Stimulated activated naive CD8-positive, alpha-beta T cell treated with anti-CD3 and anti-CD28 coated beads, Interleukin-15, amount 100 ng/mL, for 72 hours (primary cell): ENCODE data around the gene SNRNP70.
"Not testable (repeated sequence)": the region's sequence is repeated elsewhere in the genome, so short reads cannot be mapped to it uniquely, and the experiment has no call there.

Experiments
- ATAC-seq: fragments of 150-1000 bp; cut with Tn5 transposase; 2 replicates; pipeline ENCODE4 v1.10.0; 2021; ENCODE audit warnings: mild to moderate bottlenecking, moderate library complexity
- DNase-seq, 2 donors: peaks; one replicate each; pipeline ENCODE4 v3.0.0; 2021 to 2022
- H3K27ac Mint-ChIP-seq, 2 donors: one replicate each; pipeline ENCODE4 v1.8.0; 2022; ENCODE audit warnings: mild to moderate bottlenecking in 2 of 2, mixed read lengths in 2 of 2, moderate library complexity in 2 of 2
- H3K27me3 Mint-ChIP-seq: one replicate; pipeline ENCODE4 v1.8.0; 2022; ENCODE audit warnings: mixed read lengths
- H3K4me1 Mint-ChIP-seq: one replicate; pipeline ENCODE4 v1.8.0; 2022; ENCODE audit warnings: mild to moderate bottlenecking, mixed read lengths
- H3K4me3 Mint-ChIP-seq, 2 donors: one replicate each; pipeline ENCODE4 v1.8.0; 2022; ENCODE audit warnings: mild to moderate bottlenecking in 2 of 2, mixed read lengths in 2 of 2, moderate library complexity in 1 of 2
- H3K9me3 Mint-ChIP-seq, 2 donors: one replicate each; pipeline ENCODE4 v1.8.0; 2022; ENCODE audit warnings: mixed read lengths in 2 of 2

Gene SNRNP70

GRCh38 chr19:49135686-49136085 is 50.4 kb downstream of the SNRNP70 start:
- no peaks in the 10 kb centered on the region for H3K9me3 Mint-ChIP-seq
- H3K27ac Mint-ChIP-seq: no peak overlapping the region
- ATAC-seq (no peak), DNase-seq (no peak)
- no peak overlapping the region for H3K4me3 Mint-ChIP-seq
- peaks cover 34% of the 10 kb centered on the region for H3K4me1 Mint-ChIP-seq
- peaks cover 17% of the 10 kb centered on the region for H3K27me3 Mint-ChIP-seq

GRCh38 chr19:49136771-49137171 is 51.5 kb downstream of the SNRNP70 start:
- Mint-ChIP-seq H3K27me3 (peaks cover 17% of the 10 kb centered on the region), H3K4me1 (peaks cover 34% of the 10 kb centered on the region), H3K27ac (no peak overlapping the region), H3K4me3 (no peak overlapping the region), H3K9me3 (no peaks in the 10 kb centered on the region)
- DNase-seq (no peak), ATAC-seq (no peak)

- no peak overlapping the region for H3K4me3 Mint-ChIP-seq
- peaks cover 24% of the 10 kb centered on the region for H3K27me3 Mint-ChIP-seq
- H3K9me3 Mint-ChIP-seq: no peaks in the 10 kb centered on the region
- H3K27ac Mint-ChIP-seq: no peak overlapping the region
- no peak for DNase-seq
- no peak for ATAC-seq
- peaks cover 26% of the 10 kb centered on the region for H3K4me1 Mint-ChIP-seq
Observed at GRCh38 chr19:49140951-49141350, 55.7 kb downstream of the SNRNP70 start.

GRCh38 chr19:49141352-49141751 is 56.1 kb downstream of the SNRNP70 start:
- Mint-ChIP-seq H3K9me3 (no peaks in the 10 kb centered on the region), H3K4me1 (peaks cover 27% of the 10 kb centered on the region), H3K4me3 (no peak overlapping the region), H3K27me3 (peaks cover 28% of the 10 kb centered on the region), H3K27ac (no peak overlapping the region)
- DNase-seq: no peak
- ATAC-seq: no peak

- ATAC-seq (peak; percentile 94), DNase-seq (peak; percentile 72 to 83)
- Mint-ChIP-seq H3K27ac (peak overlapping the region in 1 of 2 donors; percentile 70), H3K4me1 (peaks cover 29% of the 10 kb centered on the region), H3K27me3 (peaks cover 44% of the 10 kb centered on the region), H3K4me3 (peak overlapping the region; percentile 89), H3K9me3 (no peaks in the 10 kb centered on the region)
Observed at GRCh38 chr19:49142866-49143335, 57.6 kb downstream of the SNRNP70 start.

- peak; percentile 70 for ATAC-seq
- H3K9me3 Mint-ChIP-seq: no peaks in the 10 kb centered on the region
- no peak overlapping the region for H3K27ac Mint-ChIP-seq
- DNase-seq: peak; percentile 81
- peaks cover 73% of the 10 kb centered on the region for H3K27me3 Mint-ChIP-seq
- H3K4me1 Mint-ChIP-seq: peaks cover 54% of the 10 kb centered on the region
- H3K4me3 Mint-ChIP-seq: peak overlapping the region; percentile 47 to 77
Observed at GRCh38 chr19:49145573-49146407, 60.5 kb downstream of the SNRNP70 start.

GRCh38 chr19:49146408-49146770 is 61.1 kb downstream of the SNRNP70 start:
- peaks cover 79% of the 10 kb centered on the region for H3K27me3 Mint-ChIP-seq
- not testable (repeated sequence) for H3K9me3 Mint-ChIP-seq, DNase-seq, ATAC-seq, H3K27ac Mint-ChIP-seq
- peaks cover 60% of the 10 kb centered on the region for H3K4me1 Mint-ChIP-seq
- peak overlapping the region; percentile 47 to 77 for H3K4me3 Mint-ChIP-seq

- Mint-ChIP-seq H3K27me3 (peaks cover 83% of the 10 kb centered on the region), H3K4me1 (peaks cover 53% of the 10 kb centered on the region), H3K9me3 (no peaks in the 10 kb centered on the region), H3K27ac (no peak overlapping the region), H3K4me3 (peak overlapping the region; percentile 55 to 69)
- DNase-seq (no peak), ATAC-seq (no peak)
Observed at GRCh38 chr19:49148044-49148682, 62.9 kb downstream of the SNRNP70 start.

- peaks cover 0 to 4% of the 10 kb centered on the region in 2 donors for H3K9me3 Mint-ChIP-seq
- peaks cover 89% of the 10 kb centered on the region for H3K27me3 Mint-ChIP-seq
- ATAC-seq (peak; percentile 51), DNase-seq (peak; percentile 86 to 87)
- H3K27ac Mint-ChIP-seq: peak overlapping the region in 1 of 2 donors; percentile 59
- H3K4me1 Mint-ChIP-seq: peaks cover 50% of the 10 kb centered on the region
- peak overlapping the region; percentile 84 to 92 for H3K4me3 Mint-ChIP-seq
Observed at GRCh38 chr19:49148784-49149651, 63.8 kb downstream of the SNRNP70 start.

- no peak for ATAC-seq
- no peak for DNase-seq
- Mint-ChIP-seq H3K27me3 (peaks cover 96% of the 10 kb centered on the region), H3K4me3 (peak overlapping the region; percentile 84 to 92), H3K4me1 (peaks cover 50% of the 10 kb centered on the region), H3K27ac (no peak overlapping the region), H3K9me3 (peaks cover 0 to 10% of the 10 kb centered on the region in 2 donors)
Observed at GRCh38 chr19:49149652-49150105, 64.4 kb downstream of the SNRNP70 start.

GRCh38 chr19:49150106-49150943 is 65.1 kb downstream of the SNRNP70 start:
- Mint-ChIP-seq H3K27ac (peak overlapping the region in 1 of 2 donors; percentile 46), H3K4me3 (peak overlapping the region; percentile 84 to 92), H3K9me3 (peaks cover 0 to 13% of the 10 kb centered on the region in 2 donors), H3K27me3 (peaks cover 100% of the 10 kb centered on the region), H3K4me1 (peaks cover 49% of the 10 kb centered on the region)
- ATAC-seq (peak; percentile 41), DNase-seq (peak; percentile 52 to 55)

- Mint-ChIP-seq H3K4me3 (peak overlapping the region; percentile 84 to 92), H3K9me3 (peaks cover 0 to 13% of the 10 kb centered on the region in 2 donors), H3K27ac (no peak overlapping the region), H3K4me1 (peaks cover 43% of the 10 kb centered on the region), H3K27me3 (peaks cover 100% of the 10 kb centered on the region)
- DNase-seq (no peak), ATAC-seq (no peak)
Observed at GRCh38 chr19:49150944-49151243, 65.6 kb downstream of the SNRNP70 start.

GRCh38 chr19:49151267-49152118 is 66.2 kb downstream of the SNRNP70 start:
- DNase-seq (peak in 1 of 2 donors; percentile 42), ATAC-seq (no peak)
- peak overlapping the region; percentile 68 to 92 for H3K4me3 Mint-ChIP-seq
- peaks cover 37% of the 10 kb centered on the region for H3K4me1 Mint-ChIP-seq
- no peak overlapping the region for H3K27ac Mint-ChIP-seq
- H3K27me3 Mint-ChIP-seq: peaks cover 100% of the 10 kb centered on the region
- peaks cover 0 to 13% of the 10 kb centered on the region in 2 donors for H3K9me3 Mint-ChIP-seq

- Mint-ChIP-seq H3K4me3 (no peak overlapping the region), H3K27me3 (peaks cover 100% of the 10 kb centered on the region), H3K4me1 (peaks cover 37% of the 10 kb centered on the region), H3K9me3 (peaks cover 0 to 13% of the 10 kb centered on the region in 2 donors), H3K27ac (no peak overlapping the region)
- no peak for DNase-seq
- peak; percentile 9 for ATAC-seq
Observed at GRCh38 chr19:49152119-49152550, 66.9 kb downstream of the SNRNP70 start.
